NCI-H1092 treated with DMSO at 0.1 percent for 48 hours (cell line): Measurements from ENCODE around the gene PUSL1.

Experiments
- DNase-seq: peaks from one replicate; lab custom pipeline; 2025; lab: John Stamatoyannopoulos, UW

Gene PUSL1, protein sequence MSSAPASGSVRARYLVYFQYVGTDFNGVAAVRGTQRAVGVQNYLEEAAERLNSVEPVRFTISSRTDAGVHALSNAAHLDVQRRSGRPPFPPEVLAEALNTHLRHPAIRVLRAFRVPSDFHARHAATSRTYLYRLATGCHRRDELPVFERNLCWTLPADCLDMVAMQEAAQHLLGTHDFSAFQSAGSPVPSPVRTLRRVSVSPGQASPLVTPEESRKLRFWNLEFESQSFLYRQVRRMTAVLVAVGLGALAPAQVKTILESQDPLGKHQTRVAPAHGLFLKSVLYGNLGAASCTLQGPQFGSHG

DNA sequence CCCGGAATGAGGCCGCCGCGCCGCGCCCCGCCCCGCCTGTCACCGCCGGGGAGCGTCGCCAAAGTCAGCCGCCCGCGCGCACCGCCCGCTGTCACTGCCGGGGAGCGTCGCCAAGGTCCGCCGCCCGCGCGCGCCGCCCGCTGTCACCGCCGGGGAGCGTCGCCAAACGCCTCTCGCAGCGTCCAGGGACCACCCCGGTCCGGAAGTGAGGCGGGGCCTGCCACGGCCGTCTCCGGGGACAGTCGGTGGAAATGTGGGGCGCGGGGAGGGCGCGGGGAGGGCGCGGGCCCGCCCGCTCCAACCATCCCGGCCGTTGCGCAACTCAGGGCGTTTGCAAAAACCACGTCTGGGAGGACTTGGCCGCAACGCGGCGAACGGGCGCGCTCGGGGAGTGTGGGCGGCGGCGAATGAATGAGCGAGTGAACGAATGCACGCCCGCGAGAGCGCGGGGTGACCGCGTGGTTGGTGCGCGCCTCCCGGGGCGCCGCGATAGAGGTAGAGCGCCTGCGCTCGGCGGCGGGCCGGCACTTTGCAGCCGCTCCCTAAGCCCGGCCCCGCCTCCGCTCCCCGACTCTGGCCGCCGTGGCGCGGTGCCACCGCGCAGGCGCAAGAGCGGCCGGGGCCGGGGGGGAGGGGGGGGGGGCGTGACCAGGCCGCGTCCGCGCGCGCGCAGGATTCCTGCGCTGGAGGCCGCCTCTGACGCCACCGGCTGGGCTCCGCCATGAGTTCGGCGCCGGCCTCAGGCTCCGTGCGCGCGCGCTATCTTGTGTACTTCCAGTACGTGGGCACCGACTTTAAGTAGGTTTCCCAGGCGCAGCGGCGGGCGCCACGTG, at the start of gene PUSL1, which contains the start of gene ACAP3:
Gene PUSL1, plus strand, starts transcription at position 675 of the 833 bp plus-strand sequence. Its CDS starts 47 bp downstream, at position 722.
Gene ACAP3, minus strand, starts transcription at position 8 of the 833 bp plus-strand sequence. CDS start 115 bp downstream, outside the sequence.
- peak; percentile 86 for DNase-seq

DNA sequence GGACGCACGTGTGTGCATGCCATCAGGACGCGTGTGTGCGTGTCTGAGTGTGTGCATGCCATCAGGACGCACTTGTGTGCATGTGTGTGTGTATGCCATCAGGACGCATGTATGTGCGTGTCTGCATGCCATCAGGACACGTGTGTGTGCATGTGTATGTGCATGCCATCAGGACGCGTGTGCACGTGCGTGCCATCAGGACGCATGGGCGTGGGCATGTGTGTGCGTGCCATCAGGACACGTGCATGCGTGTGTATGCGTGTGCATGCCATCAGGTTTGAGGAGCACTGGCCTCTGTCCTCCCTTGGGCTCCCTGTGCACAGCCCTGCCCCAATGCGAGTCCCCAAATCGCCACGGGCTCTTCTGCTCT, 49.3 kb upstream of the PUSL1 start:
- no peak for DNase-seq

DNA sequence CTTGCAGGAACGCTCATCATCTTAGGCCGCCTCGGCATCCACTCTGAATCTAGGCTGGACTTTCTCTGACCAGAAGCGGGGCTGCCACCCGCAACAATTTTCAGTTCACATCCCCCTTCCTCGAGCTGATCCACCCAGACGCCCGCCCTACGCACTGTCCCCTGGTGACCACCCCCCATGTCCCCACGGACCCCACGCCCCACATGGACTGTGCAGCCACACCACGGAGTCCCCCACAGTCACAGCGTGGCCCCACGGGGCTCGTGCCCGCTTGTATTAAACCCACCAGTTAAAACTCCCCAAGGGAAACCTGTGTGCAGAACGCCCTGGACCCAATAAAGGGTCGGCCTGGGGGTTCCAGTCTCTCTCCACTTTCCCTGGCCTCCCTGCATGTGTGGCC, 48.9 kb upstream of the PUSL1 start:
- DNase-seq: no peak

DNA sequence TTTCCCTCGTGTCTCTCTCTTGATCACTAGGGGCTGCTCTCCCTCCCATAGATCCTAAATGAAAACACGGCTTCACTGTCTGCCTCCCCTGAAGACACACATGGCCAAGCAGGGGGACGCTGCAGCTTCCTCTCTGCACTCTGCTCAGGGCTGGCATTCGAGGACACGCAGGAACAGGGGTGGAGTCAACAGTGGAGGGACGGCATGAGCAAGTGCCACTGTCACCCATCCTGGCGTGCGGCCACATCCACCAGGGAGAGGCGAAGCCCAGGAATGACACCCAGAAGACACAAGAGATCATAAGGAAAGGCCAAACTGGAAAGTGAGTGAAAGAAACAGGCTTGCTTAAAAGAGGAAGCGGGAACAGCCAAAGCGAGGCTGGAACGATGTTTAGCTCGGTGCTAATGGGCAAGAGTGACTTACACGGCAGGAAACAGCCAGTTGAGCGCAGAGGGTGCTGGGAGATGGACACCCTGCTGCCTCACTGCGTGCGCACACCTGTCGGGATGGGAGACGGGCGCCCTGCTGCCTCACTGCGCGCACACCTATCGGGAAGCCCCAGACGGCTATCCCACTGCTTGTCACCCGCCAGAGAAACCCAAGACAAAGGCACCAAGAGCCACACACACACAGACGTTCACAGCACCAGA, 48.3 kb upstream of the PUSL1 start:
- no peak for DNase-seq

DNA sequence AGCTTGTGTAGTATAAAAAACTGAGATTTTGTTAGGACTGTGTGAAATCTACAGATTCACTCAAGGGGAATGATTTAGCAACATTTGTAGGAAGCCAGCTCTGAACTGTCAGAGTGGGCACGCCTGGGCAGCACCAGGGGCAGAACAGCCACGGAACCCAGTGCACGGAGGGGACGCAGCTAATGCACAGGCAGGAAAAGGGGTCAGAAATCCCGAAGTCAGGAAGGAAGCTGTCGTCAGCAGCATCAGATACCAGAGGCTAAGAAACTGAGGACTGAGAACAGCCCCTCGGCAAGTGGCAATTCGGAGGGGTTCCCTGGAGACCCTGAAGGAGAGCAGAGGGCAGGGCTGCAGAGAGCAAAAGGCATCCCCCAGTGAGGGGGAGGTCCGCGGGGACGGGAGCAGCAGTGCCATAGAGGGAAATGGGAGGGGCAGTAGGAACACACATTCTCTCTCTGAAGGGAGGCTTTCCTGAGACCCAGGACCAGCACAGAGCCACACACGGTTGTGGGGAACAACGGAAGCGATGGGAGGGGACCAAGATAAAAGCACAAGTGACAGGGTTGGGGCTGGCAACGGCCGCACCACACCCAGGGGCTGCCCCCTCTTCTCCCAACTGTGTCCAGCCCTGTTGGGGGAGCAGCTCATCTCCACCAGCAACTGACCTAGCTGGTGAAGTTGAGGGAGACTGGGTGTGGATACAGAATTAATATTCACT, 47.4 kb upstream of the PUSL1 start:
- DNase-seq: no peak

DNA sequence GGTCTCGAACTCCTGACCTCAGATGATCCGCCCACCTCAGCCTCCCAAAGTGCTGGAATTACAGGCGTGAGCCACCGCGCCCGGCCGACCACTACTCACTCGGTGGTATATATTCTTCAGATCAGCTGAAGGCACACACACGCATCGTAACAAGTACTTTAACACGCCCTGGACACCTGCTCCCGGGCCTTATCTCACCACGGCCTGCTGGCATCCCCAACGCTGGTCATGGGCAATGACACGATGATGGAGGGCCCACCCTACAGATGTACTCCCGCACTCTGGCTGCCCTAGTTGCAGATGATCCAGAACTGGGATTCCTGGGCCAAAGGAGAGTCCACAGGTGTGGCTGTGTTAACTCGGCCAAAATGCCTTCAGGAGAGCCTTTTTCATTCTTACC, 46.3 kb upstream of the PUSL1 start:
- no peak for DNase-seq

DNA sequence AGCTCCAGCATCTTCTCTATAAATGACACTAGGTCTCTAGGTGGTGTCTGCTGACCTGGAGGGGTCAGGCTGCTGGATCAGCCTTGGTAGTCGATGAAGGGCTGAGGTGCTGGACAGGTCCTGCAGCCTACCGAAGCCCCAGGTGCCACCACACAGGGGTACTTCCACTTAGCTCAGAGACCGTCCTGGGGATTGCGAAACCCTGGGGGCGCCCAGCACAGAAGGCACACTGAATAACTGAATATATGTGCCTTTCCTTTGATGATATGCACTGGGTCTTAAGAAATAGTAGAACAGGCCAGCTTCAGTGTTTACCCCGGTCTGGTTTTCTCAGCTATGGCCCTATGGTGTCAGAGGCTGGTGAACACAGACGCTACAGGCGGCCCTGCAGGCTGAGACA, 45.6 kb upstream of the PUSL1 start:
- DNase-seq: no peak

DNA sequence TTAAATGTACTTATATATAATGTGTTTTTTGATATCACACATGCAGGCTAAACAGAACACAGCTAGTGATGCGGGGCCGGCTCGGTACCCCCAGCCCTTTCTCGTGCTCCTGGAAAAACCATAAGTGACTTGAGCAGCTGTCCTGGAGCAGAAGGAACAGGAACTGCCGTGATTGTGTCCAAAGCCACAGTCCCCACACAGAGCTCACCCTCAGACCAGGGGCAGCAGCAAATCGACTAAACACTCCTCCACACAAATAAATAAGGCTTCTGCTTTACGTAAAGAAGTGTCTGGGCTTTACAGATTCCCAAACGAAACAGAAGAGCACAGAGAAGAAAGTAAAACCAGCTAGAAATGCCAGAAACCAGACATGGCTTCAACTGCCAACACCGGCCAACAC, 44.4 kb upstream of the PUSL1 start:
- DNase-seq: no peak

DNA sequence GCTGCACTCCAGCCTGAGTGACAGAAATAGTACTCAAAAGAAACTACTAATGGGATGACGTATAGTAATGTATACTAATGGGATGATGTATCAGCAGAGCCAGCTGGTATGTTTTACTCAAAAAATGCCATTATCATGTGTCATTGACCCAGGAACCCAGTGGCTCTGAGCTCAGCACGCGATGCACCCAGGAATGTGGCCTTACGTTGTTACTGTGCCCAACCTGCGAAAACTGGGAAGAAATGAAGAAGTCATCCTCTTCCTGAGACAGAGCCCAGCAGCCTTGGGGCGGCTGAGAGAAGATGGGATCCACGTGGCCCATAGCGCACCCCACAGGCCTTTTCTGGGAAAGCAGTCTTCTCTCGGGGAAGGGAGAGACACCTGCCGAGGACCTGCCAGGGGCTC, 43.5 kb upstream of the PUSL1 start:
- DNase-seq: no peak

DNA sequence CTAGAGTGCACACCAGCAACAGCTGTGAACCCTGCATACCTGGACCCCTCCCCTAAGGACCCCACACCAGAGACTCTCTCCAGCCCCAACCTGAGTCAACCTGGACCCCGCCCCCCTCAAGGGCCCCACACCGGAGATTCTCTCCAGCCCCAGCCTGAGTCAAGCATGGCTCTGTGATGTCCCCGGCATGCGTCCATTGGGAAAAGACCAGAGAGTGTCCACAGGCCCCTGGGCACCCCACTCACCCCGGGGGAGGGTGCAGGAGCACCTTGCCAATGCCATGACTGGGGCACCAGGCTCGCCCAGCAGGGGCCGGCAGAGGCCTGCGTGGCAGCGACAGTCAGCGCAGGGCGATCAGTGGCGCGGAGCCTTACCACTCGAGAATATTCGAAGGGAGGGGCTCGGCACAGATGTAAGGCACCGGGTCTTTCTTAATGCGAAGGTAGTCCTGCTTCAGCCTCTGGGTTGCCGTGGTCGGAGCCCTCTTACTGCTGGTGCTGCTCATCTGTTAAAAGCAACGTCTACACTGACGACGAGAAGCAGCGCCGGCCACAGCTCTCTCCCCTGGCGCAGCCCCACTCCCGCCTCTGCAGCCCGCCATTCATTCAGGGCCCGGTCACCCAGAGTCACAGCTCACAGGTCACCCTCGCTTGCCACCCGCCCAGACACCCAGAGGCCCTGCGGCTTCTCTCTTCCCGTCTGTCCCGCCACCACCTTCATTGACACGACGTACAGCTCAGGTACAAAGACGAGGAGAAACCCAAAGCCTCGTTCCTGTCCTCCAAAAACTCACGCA, 40.7 kb upstream of the PUSL1 start:
- DNase-seq: no peak

DNA sequence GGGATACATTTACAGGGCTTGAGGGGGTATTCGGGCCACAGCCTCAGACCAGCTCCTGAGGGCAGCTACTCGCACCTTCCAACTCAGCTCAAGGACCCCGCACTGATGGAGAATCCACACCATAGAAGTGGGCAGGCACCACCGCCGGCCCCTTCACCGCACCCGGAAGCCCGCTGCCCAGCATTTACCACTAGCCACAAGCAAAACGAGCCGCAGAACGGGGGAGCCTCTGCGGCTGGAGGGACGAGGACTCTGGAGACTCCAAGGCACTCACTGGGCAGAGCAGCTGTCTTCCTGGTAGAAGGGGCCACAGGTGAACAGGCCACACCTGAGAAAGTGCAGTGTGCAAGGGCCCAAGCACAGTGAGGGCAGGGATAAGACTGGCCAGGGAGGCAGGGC, 40.1 kb upstream of the PUSL1 start:
- no peak for DNase-seq

DNA sequence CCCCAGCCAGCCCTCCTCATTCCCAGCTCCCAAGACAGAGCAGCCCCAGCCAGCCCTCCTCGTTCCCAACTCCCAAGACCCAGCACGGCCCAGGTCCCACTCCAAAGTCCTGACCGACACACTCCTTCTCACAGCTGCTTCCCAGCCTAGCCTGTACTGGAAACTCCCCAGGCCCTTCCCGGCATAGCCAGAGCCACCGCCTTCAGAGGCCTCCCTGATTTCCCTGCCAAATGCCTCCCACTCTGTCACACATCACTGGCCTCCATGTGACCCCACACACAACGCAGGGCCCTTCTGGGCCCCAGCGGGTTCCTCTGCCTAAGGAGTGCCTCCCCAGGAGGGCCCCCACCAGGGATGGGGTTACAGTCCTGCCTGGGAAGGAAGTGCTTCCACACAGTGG, 37.6 kb upstream of the PUSL1 start:
- DNase-seq: no peak

DNA sequence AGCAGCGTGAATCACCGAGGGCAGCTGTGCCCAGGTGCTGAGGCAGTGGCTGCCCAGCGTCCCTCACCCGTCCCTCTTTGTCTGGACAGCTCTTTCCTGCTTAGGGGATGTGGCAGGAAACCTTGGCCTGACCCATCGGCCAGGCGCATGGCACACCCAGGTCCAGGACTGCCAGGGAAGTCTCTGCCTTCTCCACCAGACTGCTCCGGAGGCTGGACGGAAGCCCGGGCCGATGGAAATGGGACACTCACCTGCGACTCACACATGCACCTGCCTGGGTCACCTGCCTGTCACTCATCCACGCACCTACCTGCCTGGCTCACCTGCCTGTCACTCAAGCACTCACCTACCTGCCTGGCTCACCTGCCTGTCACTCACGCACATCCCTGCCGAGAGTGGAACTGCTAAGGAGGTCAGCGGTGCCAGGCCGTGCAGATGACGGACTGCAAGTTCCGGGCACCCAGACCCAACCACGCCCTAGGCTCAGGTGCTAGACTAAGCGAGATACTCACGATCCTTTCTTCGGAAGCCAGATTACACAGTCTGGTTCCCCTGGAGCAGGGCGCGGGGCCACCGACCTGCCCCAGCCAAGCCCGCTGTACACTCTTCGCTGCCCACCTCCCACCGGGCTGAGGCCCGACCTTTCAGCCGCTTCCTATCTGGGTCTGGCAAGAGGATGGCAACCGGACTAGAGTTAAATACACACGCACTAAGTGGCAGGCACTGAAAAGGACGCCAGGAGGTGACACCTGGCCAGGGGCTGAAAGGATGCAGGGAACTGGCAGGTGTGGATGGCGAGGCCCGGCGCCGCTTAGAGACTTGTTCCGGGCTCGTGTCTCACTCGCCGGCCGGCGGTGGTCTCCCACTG, 35.8 kb upstream of the PUSL1 start:
- DNase-seq: no peak

DNA sequence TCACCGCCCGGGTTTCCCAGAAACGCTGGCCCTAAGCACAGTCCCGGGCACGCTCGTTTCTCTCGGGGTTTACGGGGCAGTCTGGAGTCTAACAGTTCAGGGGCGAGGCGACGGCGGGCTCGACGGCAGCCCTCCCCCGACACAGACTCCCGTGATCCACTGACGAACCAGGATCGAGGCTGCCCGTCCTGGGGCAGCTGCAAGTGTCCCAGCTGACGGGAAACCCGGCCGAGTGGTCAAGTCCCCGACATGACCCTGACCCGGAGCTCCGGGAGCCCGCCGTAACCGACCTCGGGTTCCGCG, 35.2 kb upstream of the PUSL1 start:
- DNase-seq: no peak

DNA sequence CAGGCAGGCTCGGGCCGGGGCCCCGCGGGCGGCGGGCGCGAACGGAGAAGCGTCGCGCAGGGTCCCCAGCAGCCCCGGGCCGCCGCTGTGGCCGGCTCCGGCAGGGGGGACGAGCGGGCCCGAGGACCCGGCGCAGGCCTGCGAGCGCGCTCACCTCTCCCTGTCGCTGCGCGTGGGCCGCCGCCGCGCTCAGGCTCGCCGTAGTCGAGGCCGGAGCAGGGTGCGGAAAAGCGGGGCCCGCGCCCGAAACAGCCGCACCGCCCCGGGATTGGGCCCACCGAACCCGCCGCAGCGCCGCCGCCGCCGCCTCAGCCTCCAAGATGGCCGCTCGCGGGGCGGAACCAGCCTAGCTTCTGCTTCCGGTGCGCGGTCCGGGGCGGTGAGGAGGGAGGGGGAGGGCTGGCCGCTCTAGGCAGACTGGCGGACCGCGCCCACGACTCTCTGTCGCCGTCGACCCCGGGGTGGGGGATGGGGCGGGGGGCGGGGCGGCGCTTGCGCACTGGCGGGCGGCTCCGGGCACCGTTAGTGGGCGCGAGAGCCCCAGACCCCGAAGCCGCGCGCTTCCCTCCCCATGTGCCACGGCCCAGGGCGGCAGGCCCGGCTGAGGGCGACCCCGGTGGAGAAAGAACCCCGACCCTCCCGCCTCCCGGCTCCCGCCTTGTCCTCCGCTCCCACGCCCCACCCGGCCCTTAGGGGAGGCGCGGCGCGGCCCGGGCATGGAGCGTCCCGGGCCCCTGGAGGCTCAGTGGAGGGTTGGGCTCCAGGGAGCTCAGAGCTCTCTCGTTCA, 34.7 kb upstream of the PUSL1 start, which contains the start of gene UBE2J2:
Gene UBE2J2, minus strand, starts transcription at position 343 of the 787 bp plus-strand sequence. CDS start 5,862 bp downstream, outside the sequence.
- DNase-seq: peak; percentile 73

DNA sequence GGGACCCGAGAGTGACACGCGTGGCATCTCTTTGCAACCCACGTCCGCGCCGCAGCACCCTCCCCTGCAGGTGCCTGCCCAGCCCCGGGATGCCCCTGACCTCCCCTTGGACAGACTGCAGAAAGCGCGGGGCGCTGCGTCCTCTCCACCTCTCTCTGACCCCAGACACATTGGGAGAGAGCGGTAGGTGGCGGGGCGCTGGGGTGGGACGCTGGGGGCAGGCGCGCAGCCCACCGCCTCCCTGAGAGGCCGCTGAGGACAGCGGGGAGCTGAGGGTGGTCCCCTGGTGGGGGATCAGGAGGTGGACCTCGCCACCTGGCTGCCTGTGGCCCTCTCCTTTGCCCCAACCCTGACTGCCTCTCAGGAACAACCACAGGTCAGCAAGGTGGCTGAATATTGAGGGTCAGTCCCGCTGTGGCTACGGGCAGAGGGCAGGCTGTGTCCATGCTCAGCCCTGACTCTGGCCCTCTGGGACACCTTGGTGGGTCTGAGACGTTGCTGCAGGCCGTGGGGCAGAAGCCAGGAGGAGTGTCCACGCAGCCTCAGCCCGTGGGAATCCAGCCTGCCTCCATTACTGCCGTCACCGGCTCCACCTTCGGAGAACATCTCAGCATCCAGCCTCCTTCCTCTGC, 34.0 kb upstream of the PUSL1 start:
- no peak for DNase-seq

DNA sequence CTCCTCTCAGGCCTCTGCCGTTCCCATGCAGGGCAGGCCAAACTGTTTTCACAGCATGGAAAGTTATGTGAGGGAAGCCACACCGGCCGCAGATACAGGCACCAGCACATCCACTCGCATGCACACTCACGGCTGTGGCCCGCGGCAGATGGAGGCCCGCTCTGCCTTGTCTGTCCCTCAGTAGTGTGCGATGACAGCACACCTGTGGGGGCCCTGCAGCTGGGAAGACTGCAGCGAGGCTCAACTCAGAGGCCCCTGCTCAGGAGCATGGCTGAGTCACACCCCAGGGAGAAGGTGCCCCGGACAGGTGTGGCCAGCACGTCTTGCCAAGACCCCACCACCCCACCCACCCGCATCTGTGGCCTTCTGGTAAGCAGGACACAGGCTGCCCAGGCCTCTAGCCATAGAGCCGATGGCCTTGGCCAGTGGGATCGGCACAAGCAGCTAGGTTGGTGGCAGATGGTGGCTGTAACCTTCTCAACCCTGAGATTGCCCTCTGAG, 33.4 kb upstream of the PUSL1 start:
- DNase-seq: no peak

DNA sequence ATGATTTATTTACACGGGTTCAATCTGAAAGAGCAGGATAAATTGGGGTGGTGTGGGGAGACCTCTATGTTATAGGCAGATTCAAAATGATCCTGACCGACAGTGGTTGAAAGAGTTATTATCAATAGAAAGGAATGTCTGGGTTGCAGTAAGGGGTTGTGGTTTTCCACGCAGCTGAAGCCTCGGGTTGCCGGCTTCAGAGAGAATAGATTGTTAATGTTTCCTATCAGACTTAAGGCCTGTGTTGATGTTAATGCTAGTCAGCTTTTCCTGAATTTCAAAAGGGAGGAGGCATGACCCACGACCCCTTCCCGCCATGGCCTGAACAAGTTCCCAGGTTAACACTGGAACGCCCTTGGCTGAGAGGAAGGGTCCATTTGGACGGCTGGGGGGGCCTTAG, 32.6 kb upstream of the PUSL1 start:
- DNase-seq: no peak

DNA sequence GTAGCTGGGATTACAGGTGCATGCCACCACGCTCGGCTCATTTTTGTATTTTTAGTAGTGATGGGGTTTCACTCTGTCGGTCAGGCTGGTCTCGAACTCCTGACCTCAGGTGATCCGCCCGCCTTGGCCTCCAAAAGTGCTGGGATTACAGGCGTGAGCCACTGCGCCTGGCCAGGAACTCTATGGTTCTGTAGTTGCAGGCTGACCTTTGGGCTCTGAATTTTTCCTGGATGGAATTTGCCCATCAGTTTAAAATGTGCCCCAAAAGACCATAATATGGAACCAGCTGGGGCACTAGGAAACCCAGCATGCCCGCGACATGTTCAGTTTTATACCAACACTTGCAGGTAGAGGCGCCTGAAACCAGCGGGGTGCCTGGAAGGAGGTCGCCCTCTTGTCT, 29.8 kb upstream of the PUSL1 start:
- no peak for DNase-seq
